Measurements from ENCODE around the gene GPR183.

GRCh38 chr13:99261059-99261458 lies 46.1 kb downstream of the GPR183 start:
- TF ChIP-seq CTCF (IDR thresholded peaks at IDR 0.05; ENCODE audit: insufficient read depth, low read depth, low read length) (no peak), EZH2 (IDR thresholded peaks at IDR 0.05; ENCODE audit: insufficient read depth, low read length) (no peak)
